MM.1S (cell line): ENCODE measurements around the gene KRTAP12-4.

Experiments used
- DNase-seq: peaks from one replicate; pipeline ENCODE4 v3.0.0-alpha.2; 2015
- H2AFZ ChIP-seq: fragments of 300-600 bp; sonication (generic); 2 replicates; pipeline ENCODE4 v1.6.0; 2016; ENCODE audit warnings: antibody characterized with exemption, low read length
- H3F3A ChIP-seq: fragments of 300-600 bp; sonication (generic); 2 replicates; pipeline ENCODE4 v1.6.1; 2016; ENCODE audit warnings: mild to moderate bottlenecking, antibody characterized with exemption, low read length, moderate library complexity, mixed read lengths; ENCODE audit not compliant: insufficient read depth
- H3K27ac ChIP-seq: fragments of 300-600 bp; sonication (generic); 2 replicates; pipeline ENCODE4 v1.5.1; 2016; ENCODE audit warnings: mild to moderate bottlenecking, low read length
- H3K27me3 ChIP-seq: fragments of 300-600 bp; sonication (generic); replicated peaks from 2 replicates; pipeline ENCODE4 v1.6.0; 2016; ENCODE audit warnings: low read length; ENCODE audit not compliant: insufficient read depth
- H3K36me3 ChIP-seq: fragments of 300-600 bp; sonication (generic); replicated peaks from 2 replicates; pipeline ENCODE4 v1.6.1; 2016; ENCODE audit warnings: mild to moderate bottlenecking, low read length, mixed read lengths; ENCODE audit not compliant: insufficient read depth
- H3K4me1 ChIP-seq: fragments of 300-600 bp; sonication (generic); 2 replicates; pipeline ENCODE4 v1.6.1; 2016; ENCODE audit warnings: low read length, mixed read lengths
- H3K4me2 ChIP-seq: fragments of 300-600 bp; sonication (generic); 2 replicates; pipeline ENCODE4 v1.6.0; 2016; ENCODE audit warnings: low read depth, low read length
- H3K4me3 ChIP-seq: fragments of 300-600 bp; sonication (generic); 2 replicates; pipeline ENCODE4 v1.5.1; 2016; ENCODE audit warnings: low read length, mixed read lengths
- H3K79me2 ChIP-seq: fragments of 300-600 bp; sonication (generic); 2 replicates; pipeline ENCODE4 v1.6.1; 2016; ENCODE audit warnings: mixed run types, low read length, mixed read lengths
- H3K9ac ChIP-seq: fragments of 300-600 bp; sonication (generic); 2 replicates; pipeline ENCODE4 v1.6.1; 2016; ENCODE audit warnings: low read length, mixed read lengths
- H3K9me2 ChIP-seq: fragments of 300-600 bp; sonication (generic); replicated peaks from 2 replicates; pipeline ENCODE4 v1.6.1; 2016; ENCODE audit warnings: mild to moderate bottlenecking, low read length, mixed read lengths; ENCODE audit not compliant: insufficient read depth
- H3K9me3 ChIP-seq: fragments of 300-600 bp; sonication (generic); replicated peaks from 2 replicates; pipeline ENCODE4 v1.6.1; 2016; ENCODE audit warnings: mild to moderate bottlenecking, low read length, mixed read lengths; ENCODE audit not compliant: insufficient read depth
- H4K20me1 ChIP-seq: fragments of 300-600 bp; sonication (generic); 2 replicates; pipeline ENCODE4 v1.6.1; 2016; ENCODE audit warnings: mild to moderate bottlenecking, low read length, moderate library complexity, mixed read lengths; ENCODE audit not compliant: insufficient read depth
- EZH2 ChIP-seq: fragments of 300-600 bp; sonication (generic); optimal IDR thresholded peaks from 2 replicates; pipeline ENCODE3; 2017; ENCODE audit warnings: low read depth, mild to moderate bottlenecking, antibody characterized with exemption, low read length, mixed read lengths
- EZH2phosphoT487 ChIP-seq: fragments of 300-600 bp; sonication (generic); IDR thresholded peaks from 2 replicates; pipeline ENCODE4 v1.6.1; 2018; ENCODE audit warnings: antibody characterized with exemption, low read length
- TF ChIP-seq, protein P1 (sequence below): fragments of 300-600 bp; sonication (generic); IDR thresholded peaks from 2 replicates; pipeline ENCODE4 v1.5.1; 2016; ENCODE audit warnings: antibody characterized with exemption, low read length, mixed read lengths

Gene KRTAP12-4

GRCh38 chr21:44636209-44637017 is 18.0 kb downstream of the KRTAP12-4 start:
- Histone ChIP-seq H3F3A (no peaks in the 10 kb centered on the region), H3K4me3 (no peak overlapping the region), H2AFZ (no peak overlapping the region), H3K27ac (no peak overlapping the region), H3K9ac (no peak overlapping the region), H3K4me1 (no peaks in the 10 kb centered on the region), H3K4me2 (no peak overlapping the region), H4K20me1 (no peaks in the 10 kb centered on the region), H3K9me2 (no peaks in the 10 kb centered on the region), H3K79me2 (no peaks in the 10 kb centered on the region), H3K36me3 (no peaks in the 10 kb centered on the region), H3K27me3 (peaks cover 80% of the 10 kb centered on the region), H3K9me3 (no peaks in the 10 kb centered on the region)
- no peak for TF ChIP-seq EZH2
- TF ChIP-seq, protein P1, sequence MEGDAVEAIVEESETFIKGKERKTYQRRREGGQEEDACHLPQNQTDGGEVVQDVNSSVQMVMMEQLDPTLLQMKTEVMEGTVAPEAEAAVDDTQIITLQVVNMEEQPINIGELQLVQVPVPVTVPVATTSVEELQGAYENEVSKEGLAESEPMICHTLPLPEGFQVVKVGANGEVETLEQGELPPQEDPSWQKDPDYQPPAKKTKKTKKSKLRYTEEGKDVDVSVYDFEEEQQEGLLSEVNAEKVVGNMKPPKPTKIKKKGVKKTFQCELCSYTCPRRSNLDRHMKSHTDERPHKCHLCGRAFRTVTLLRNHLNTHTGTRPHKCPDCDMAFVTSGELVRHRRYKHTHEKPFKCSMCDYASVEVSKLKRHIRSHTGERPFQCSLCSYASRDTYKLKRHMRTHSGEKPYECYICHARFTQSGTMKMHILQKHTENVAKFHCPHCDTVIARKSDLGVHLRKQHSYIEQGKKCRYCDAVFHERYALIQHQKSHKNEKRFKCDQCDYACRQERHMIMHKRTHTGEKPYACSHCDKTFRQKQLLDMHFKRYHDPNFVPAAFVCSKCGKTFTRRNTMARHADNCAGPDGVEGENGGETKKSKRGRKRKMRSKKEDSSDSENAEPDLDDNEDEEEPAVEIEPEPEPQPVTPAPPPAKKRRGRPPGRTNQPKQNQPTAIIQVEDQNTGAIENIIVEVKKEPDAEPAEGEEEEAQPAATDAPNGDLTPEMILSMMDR: no peak
- TF ChIP-seq EZH2phosphoT487: no peak
- no peak for DNase-seq

DNA sequence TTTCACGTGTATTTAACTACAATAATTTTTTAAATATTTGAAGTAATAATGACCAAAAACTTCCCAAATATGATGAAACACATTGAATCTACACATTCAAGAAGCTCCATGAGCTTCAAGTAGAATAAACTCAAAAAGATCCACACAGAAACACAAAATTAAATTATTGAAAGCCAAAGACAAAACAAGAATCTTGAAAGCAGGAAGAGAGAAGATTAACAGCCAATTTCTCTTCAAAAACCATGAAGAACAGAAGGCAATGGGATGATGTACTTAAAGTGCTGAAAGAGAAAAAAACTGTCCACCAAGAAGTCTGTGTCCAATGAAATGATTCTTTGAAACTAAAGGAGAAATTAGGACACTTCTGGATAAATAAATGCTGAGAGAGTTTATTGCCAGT is 22.4 kb downstream of the KRTAP12-4 start:
- H3K9ac ChIP-seq: no peak overlapping the region
- H3K4me2 ChIP-seq: no peak overlapping the region
- no peak overlapping the region for H2AFZ ChIP-seq
- peaks cover 70% of the 10 kb centered on the region for H3K27me3 ChIP-seq
- H3K4me1 ChIP-seq: no peaks in the 10 kb centered on the region
- H3K79me2 ChIP-seq: no peaks in the 10 kb centered on the region
- H3K36me3 ChIP-seq: no peaks in the 10 kb centered on the region
- no peaks in the 10 kb centered on the region for H3K9me2 ChIP-seq
- DNase-seq: no peak
- no peaks in the 10 kb centered on the region for H3K9me3 ChIP-seq
- no peak overlapping the region for H3K27ac ChIP-seq
- TF ChIP-seq, protein P1: no peak
- no peak for TF ChIP-seq EZH2phosphoT487
- no peak for TF ChIP-seq EZH2
- H4K20me1 ChIP-seq: no peaks in the 10 kb centered on the region
- H3F3A ChIP-seq: no peaks in the 10 kb centered on the region
- no peak overlapping the region for H3K4me3 ChIP-seq

DNA sequence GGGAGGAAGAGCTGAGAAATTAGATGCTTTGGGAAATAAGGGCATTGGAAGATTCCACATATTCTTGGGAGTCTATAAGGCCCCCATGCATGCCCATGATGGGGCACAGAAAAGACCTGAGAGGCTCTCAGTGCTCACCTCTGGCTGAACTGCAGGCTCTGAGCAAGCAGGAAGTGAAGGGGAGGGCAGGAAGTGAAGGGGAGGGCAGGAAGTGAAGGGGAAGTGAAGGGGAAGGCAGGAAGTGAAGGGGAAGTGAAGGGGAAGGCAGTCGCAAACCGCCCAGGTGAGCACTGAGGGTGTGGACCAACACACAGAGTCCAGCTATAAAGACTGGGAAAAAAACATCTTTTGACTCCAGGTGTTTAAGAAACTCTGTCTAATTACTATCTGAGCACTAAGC is 24.0 kb downstream of the KRTAP12-4 start:
- Histone ChIP-seq H3K27me3 (peaks cover 67% of the 10 kb centered on the region), H3K9ac (no peak overlapping the region)
- DNase-seq: no peak

More for the DNA sequence above, 24.0 kb downstream of the KRTAP12-4 start:
- Histone ChIP-seq H3F3A (no peaks in the 10 kb centered on the region), H3K9me2 (no peaks in the 10 kb centered on the region), H3K79me2 (no peaks in the 10 kb centered on the region), H4K20me1 (no peaks in the 10 kb centered on the region), H3K4me3 (no peak overlapping the region), H2AFZ (no peak overlapping the region), H3K4me2 (no peak overlapping the region), H3K9me3 (no peaks in the 10 kb centered on the region), H3K4me1 (no peaks in the 10 kb centered on the region), H3K27ac (no peak overlapping the region), H3K36me3 (no peaks in the 10 kb centered on the region)
- no peak for TF ChIP-seq EZH2phosphoT487
- TF ChIP-seq, protein P1: no peak
- no peak for TF ChIP-seq EZH2
